Measurements from ENCODE around the gene C19orf81.
"Not testable (repeated sequence)": the region's sequence is repeated elsewhere in the genome, so short reads cannot be mapped to it uniquely, and the experiment has no call there.

The C19orf81 gene

GRCh38 chr19:50649433-50650391 is at the start of gene C19orf81:
TSS of gene C19orf81 (plus strand) at chr19:50649445. CDS start at chr19:50649445, 0 bp downstream.
- peak; percentile 16 for DNase-seq (ENCODE audit: low spot score)

GRCh38 chr19:50601407-50602088 is 47.7 kb upstream of the C19orf81 start:
- DNase-seq (ENCODE audit: low spot score): no peak

DNA sequence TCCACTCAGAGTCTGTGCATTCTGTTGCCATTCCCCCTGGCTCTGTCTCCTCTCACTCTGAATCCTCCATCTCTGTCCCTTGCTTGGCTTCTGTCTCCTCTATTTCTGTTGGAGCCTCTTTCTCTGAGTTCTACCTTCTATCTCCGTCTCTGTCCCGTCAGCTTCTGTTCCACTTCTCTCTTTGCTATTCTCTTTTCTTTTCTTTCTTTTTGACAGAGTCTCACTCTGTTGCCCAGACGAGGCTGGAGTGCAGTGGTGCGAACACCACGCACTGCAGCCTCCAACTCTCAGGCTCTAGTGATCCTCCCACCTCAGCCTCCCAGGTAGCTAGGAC is 47.2 kb upstream of the C19orf81 start:
- DNase-seq (ENCODE audit: low spot score): no peak

DNA sequence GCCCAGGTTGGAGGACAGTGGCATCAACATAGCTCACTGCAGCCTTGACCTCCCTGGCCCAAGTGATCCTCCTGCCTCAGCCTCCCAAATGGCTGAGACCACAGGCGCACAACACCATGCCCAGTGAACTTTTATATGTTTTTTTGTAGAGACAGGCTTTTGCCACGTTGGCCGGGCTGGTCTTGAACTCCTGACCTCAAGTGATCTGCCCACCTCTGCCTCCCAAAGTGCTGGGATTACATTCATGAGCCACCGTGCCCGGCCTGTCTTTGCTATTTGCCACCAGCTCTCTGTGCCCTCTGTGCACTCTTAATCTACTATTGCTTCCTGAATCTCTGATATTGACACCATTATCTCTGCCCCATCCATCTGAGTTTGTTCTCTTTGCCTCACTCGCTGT is 46.7 kb upstream of the C19orf81 start:
- DNase-seq (ENCODE audit: low spot score): no peak

DNA sequence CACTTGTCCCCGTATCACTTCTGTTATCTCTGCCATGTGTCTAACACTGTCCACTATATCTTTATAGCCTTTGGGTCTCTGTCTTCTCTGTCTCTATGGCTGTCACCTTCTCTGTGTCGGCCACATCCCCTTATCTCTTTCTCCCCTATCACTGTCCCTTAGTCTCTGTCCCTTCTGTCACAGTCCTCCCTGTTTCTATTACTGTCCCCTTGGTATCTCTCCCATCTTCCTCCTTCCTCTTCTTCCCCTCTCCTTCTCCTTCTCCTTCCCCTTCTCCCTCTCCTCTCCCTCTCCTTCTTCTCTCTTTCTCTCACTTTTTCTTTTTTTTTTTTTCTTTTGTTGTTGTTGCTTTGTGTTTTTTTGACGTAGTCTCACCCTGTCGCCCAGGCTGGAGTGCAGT is 46.3 kb upstream of the C19orf81 start:
- no peak for DNase-seq (ENCODE audit: low spot score)

DNA sequence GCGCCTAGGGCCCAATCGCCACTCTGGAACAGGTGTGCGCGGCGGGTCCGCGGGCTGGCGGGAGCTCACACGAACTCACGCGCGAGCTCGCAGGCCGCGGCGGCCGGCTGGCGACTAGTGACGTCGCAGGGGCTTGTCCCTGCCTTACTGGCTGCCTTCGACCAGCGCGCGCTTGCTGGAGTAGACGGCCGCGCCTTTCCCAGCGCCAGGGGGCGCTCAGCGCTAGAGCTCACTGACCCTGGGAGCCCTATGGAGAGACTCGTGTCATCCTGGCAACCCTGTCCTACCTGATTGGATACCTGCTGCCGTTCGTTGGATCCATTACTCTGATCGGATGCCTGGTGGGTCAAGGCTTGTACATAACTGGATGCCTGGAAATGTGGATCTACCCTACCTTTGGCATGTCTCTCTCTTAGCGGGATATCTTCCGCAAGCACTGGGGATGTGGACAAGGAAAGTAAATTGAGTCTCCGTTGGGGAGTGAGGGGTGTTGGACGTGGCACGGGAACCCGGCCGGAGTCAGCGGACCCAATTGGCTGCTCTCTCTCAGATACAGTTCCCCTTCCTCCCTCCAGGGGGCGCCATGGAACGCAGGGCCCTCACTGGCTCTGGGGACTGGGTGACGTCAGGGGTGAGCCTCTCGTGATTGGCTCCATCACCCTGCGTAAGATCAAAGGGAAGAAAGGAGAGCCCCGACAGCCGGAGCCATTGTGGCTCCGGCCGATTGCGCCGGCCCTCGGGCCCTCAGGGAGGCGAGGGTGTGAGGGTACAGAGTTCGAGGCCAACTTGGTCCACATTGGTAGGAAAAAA is 44.8 kb upstream of the C19orf81 start:
- DNase-seq (ENCODE audit: low spot score): not testable (repeated sequence)

DNA sequence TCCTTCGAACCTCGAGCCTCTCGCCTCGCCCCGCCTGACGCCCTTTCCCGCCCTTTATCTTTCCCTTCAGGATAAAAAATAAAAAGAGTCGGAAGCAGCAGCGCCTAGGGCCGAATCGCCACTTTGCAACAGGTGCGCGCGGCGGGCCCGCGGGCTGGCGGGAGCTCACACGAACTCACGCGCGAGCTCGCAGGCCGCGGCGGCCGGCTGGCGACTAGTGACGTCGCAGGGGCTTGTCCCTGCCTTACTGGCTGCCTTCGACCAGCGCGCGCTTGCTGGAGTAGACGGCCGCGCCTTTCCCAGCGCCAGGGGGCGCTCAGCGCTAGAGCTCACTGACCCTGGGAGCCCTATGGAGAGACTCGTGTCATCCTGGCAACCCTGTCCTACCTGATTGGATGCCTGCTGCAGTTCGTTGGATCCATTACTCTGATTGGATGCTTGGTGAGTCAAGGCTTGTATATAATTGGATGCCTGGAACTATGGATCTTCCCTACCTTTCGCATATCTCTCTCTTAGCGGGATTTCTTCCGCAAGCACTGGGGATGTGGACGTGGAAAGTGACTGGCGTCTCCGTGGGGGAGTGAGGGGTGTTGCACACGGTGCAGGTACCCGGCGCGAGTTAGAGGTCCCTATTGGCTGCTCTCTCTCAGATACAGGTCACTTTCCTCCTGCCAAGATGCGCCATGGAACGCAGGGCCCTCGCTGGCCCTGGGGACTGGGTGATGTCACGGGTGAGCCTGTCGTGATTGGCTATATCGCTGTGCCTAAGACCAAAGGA is 43.0 kb upstream of the C19orf81 start:
- not testable (repeated sequence) for DNase-seq (ENCODE audit: low spot score)

GRCh38 chr19:50607388-50607787 is 41.9 kb upstream of the C19orf81 start:
- no peak for DNase-seq (ENCODE audit: low spot score)

GRCh38 chr19:50607874-50608785 is 41.1 kb upstream of the C19orf81 start:
- DNase-seq (ENCODE audit: low spot score): peak; percentile 93

GRCh38 chr19:50612504-50613404 is 36.5 kb upstream of the C19orf81 start:
- not testable (repeated sequence) for DNase-seq (ENCODE audit: low spot score)

DNA sequence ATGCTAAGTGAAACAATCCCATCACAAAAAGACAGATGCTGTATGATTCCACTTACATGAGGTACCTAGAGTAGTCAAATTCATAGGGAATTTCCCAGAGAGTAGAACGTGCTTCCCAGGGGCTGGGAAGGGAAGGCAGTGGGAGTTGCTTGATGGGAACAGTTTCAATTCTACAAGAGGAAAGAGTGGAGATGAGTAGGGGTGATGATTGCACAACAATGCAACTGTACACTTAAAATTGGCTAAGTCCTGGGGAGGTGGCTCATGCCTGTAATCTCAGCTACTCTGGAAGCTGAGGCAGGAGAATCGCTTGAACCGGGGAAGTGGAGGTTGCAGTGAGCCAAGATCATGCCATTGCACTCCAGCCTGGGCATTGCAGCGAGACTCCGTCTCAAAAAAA is 30.9 kb upstream of the C19orf81 start:
- DNase-seq (ENCODE audit: low spot score): not testable (repeated sequence)

- DNase-seq (ENCODE audit: low spot score): not testable (repeated sequence)
Observed at GRCh38 chr19:50619184-50619583, 30.1 kb upstream of the C19orf81 start.

- not testable (repeated sequence) for DNase-seq (ENCODE audit: low spot score)
Observed at GRCh38 chr19:50620394-50620906, 28.8 kb upstream of the C19orf81 start.

DNA sequence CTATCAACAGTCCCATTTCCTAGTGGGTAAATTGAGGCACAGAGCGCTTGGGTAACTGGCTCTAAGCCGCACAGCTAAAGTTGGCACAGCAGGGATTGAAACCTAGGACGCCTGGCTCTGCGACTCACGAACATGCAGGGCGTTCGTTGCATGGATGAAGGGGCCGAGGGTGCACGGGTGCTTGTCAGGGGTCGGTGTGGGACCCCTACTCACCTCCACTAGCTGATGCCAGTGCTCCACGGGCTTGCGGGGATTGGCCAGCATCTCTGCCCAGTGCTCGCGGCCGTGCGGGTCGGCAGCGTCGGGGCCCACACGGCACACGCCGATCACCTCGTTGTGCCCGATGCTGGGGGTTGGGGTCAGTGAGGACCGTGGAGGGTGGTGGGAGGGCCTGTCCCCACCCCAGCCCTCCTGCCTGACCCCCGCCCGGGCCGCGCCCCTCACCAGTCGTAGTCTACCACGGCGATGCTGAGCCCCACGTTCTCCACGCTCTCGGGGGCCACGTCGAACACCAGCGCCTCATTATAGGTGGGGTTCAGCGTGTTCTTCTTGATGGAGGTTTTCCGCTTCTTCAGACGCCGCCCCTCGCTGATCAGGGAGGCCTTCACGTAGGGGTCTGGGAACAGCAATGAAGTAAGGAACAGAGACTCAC is 24.2 kb upstream of the C19orf81 start:
- no peak for DNase-seq (ENCODE audit: low spot score)

GRCh38 chr19:50626011-50626410 is 23.2 kb upstream of the C19orf81 start:
- DNase-seq (ENCODE audit: low spot score): no peak

DNA sequence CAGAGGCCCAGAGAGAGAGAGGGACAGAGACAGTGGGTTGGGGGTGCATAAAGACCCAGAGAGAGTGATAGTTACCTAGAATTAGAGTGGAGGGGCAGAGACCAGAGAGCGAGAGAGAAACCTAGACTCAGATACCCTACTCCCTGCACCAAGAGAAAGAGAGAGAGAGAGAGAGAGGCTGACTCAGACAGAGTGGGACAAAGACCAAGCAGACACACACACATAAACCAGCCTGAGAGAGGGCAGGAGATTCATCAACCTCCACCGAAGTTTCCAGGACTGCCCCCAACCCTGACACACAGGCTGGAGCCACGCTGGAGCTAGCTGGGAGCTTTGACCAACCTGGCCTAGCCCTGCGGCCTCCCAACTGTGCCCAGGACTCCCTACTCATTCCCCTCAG is 22.4 kb upstream of the C19orf81 start:
- DNase-seq (ENCODE audit: low spot score): no peak

DNA sequence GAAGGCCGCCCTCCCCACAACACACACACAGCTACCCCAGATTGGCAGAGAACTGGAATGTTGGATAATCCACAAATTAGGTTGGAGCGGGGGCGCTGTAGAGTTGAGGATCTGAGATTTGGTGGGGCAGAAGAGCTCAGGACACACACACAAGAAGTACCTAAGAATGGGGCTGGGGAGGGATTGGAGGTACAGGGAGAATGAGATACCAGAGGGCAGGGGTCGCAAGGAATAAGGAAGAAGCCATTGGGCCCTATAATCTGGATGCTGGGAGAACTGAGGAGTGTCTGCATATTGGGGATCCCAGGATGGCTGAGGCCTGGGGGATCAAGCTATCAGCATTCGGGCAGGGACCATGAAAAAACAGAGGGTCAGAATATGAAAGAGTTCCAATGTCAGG is 21.1 kb upstream of the C19orf81 start:
- DNase-seq (ENCODE audit: low spot score): no peak

DNA sequence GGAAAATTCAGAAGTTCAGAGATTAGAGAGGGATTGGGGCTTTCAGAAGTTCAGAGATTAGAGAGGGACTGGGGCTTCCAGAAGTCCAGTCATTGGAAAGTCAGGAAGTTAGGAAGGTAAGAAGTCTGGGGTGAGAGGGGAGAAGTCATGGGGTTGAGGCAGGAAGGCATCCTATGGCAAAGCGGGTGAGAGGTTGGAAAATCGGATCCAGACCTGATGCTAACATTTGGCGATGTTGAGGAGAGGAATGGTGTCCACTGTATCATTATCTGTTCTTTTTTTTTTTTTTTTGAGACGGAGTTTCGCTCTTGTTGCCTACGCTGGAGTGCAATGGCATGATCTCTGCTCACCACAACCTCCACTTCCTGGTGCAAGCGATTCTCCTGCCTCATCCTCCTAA is 20.7 kb upstream of the C19orf81 start:
- DNase-seq (ENCODE audit: low spot score): no peak

DNA sequence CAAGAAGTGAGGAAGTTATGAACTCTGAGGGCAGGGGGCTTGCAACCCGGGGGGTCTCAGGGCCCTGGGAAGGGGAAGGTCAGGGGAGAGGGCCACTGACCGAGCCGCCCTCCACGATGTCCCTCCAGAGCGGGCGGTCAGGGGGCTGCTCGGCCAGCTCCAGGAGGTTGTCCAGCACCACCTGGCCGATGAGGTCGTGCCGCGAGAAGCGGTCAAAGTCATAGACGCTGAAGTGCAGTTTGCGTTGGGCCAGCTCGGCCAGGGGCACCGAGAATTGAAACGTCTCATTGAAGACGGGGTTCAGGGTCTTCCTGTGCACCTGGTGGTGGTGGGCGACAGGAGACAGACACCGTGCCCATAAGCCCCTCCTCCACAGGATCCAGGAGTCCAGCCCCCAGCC is 20.1 kb upstream of the C19orf81 start:
- DNase-seq (ENCODE audit: low spot score): no peak
